ENCODE results near the gene CD300C.
A peak's percentile ranks its signal among the peaks of the same experiment; 100 is the strongest.
"Not testable (repeated sequence)": the region's sequence is repeated elsewhere in the genome, so short reads cannot be mapped to it uniquely, and the experiment has no call there.

Gene CD300C

GRCh38 chr17:74561586-74561985, 15.7 kb upstream of the CD300C start:
- Histone ChIP-seq H3K9me3 (ENCODE audit: insufficient read depth, low read length) (no peaks in the 10 kb centered on the region), H3K9ac (ENCODE audit: low read length) (peak overlapping the region; percentile 37; the same call in 1 of the 2 replicates), H3K27ac (ENCODE audit: low read length) (peak overlapping the region; percentile 17; the same call in 1 of the 2 replicates), H3K79me2 (ENCODE audit: low read length) (no peaks in the 10 kb centered on the region), H3K4me1 (ENCODE audit: low read length) (peaks cover 55% of the 10 kb centered on the region), H3K36me3 (replicated peaks; ENCODE audit: low read depth, low read length) (no peaks in the 10 kb centered on the region), H3K27me3 (ENCODE audit: low read depth, low read length) (0 out of 2 replicates have a peak, but pooled peaks cover 7% of the 10 kb centered on the region), H4K20me1 (ENCODE audit: insufficient read depth, low read length) (no peaks in the 10 kb centered on the region), H3K4me2 (ENCODE audit: low read length) (peak overlapping the region; percentile 61), H3K4me3 (ENCODE audit: low read length) (peak overlapping the region; percentile 19; the same call in 1 of the 2 replicates), H2AFZ (ENCODE audit: low read depth, low read length) (no peak overlapping the region)
- TF ChIP-seq EZH2phosphoT487 (IDR thresholded peaks at IDR 0.05; ENCODE audit: low read depth) (no peak), CTCF (IDR thresholded peaks at IDR 0.05; ENCODE audit: low read depth, low read length) (no peak)

- H3K4me1 ChIP-seq (ENCODE audit: low read length), result peaks cover 51% of the 10 kb centered on the region
- no peak overlapping the region for H2AFZ ChIP-seq (ENCODE audit: low read depth, low read length)
- peak overlapping the region; percentile 50 for H3K4me2 ChIP-seq (ENCODE audit: low read length)
- H3K9ac ChIP-seq (ENCODE audit: low read length), result peak overlapping the region; percentile 22; the same call in 1 of the 2 replicates
- H3K27ac ChIP-seq (ENCODE audit: low read length), result peak overlapping the region; percentile 73
- peak overlapping the region; percentile 28 for H3K4me3 ChIP-seq (ENCODE audit: low read length)
- no peak for TF ChIP-seq CTCF (IDR thresholded peaks at IDR 0.05; ENCODE audit: low read depth, low read length)
- H3K9me3 ChIP-seq (ENCODE audit: insufficient read depth, low read length), result no peaks in the 10 kb centered on the region
- H3K36me3 ChIP-seq (replicated peaks; ENCODE audit: low read depth, low read length), result no peaks in the 10 kb centered on the region
- H3K27me3 ChIP-seq (ENCODE audit: low read depth, low read length), result peaks cover 11% of the 10 kb centered on the region
- H4K20me1 ChIP-seq (ENCODE audit: insufficient read depth, low read length), result no peaks in the 10 kb centered on the region
- no peaks in the 10 kb centered on the region for H3K79me2 ChIP-seq (ENCODE audit: low read length)
Observed at GRCh38 chr17:74558882-74559519, 13.1 kb upstream of the CD300C start.

DNA sequence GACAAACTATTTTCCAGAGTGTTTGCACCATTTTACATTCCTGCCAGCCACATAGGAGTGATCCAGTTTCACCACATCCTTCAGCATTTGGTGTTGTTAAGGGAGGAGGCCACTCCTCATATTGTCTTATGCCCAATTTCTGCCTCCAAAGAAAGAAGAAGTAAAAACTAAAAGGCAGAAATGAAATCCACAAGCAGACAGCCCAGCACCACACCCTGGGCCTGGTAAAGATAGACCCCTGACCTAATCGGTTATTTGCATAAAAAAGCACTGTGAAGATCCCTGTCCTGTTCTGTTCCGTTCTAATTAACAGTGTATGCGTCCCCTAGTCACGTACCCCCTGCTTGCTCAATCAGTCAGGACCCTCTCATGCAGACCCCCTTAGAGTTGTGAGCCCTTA, 12.5 kb upstream of the CD300C start:
- H3K36me3 ChIP-seq (replicated peaks; ENCODE audit: low read depth, low read length); H3K9me3 ChIP-seq (ENCODE audit: insufficient read depth, low read length); H3K79me2 ChIP-seq (ENCODE audit: low read length); H2AFZ ChIP-seq (ENCODE audit: low read depth, low read length); H4K20me1 ChIP-seq (ENCODE audit: insufficient read depth, low read length): not testable (repeated sequence)
- Histone ChIP-seq H3K4me1 (ENCODE audit: low read length) (peaks cover 51% of the 10 kb centered on the region), H3K27me3 (ENCODE audit: low read depth, low read length) (peaks cover 15% of the 10 kb centered on the region), H3K4me3 (ENCODE audit: low read length) (peak overlapping the region; percentile 28; the same call in 1 of the 2 replicates), H3K9ac (ENCODE audit: low read length) (peak overlapping the region; percentile 22; the same call in 1 of the 2 replicates), H3K4me2 (ENCODE audit: low read length) (peak overlapping the region; percentile 50), H3K27ac (ENCODE audit: low read length) (peak overlapping the region; percentile 73)

DNA sequence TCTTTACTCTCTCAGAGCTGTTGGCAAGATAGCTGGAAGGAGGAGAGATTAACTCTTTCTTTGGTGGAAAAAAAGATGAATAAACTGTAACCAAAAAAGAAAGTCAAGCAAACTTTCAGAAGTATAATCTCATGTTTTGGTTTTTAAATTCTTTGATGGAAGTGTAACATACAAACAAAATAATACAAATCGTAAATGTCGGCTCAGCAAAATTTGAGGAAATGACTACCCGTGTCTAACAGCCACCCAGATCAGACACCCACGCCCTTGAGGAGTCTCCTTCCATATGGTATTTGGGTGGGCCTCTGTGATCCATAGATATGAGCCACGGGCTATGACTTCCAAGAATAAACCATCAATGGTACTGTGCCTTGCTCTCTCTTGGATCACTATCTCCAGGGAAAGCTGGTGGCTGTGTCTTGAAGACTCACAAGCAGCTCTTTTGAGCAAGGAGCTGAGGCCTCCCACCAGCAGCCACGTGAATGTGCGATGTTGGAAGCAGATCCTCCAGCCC, 9.6 kb upstream of the CD300C start:
- H3K27ac ChIP-seq (ENCODE audit: low read length), result no peak overlapping the region
- H3K9ac ChIP-seq (ENCODE audit: low read length), result no peak overlapping the region
- no peaks in the 10 kb centered on the region for H3K9me3 ChIP-seq (ENCODE audit: insufficient read depth, low read length)
- no peak overlapping the region for H3K4me3 ChIP-seq (ENCODE audit: low read length)
- no peak overlapping the region for H3K4me2 ChIP-seq (ENCODE audit: low read length)
- peaks cover 24% of the 10 kb centered on the region for H3K27me3 ChIP-seq (ENCODE audit: low read depth, low read length)
- no peak overlapping the region for H2AFZ ChIP-seq (ENCODE audit: low read depth, low read length)
- H3K4me1 ChIP-seq (ENCODE audit: low read length), result peaks cover 33% of the 10 kb centered on the region
- H3K36me3 ChIP-seq (replicated peaks; ENCODE audit: low read depth, low read length), result no peaks in the 10 kb centered on the region
- H3K79me2 ChIP-seq (ENCODE audit: low read length), result no peaks in the 10 kb centered on the region
- TF ChIP-seq CTCF (IDR thresholded peaks at IDR 0.05; ENCODE audit: low read depth, low read length), result no peak
- no peak for TF ChIP-seq EZH2phosphoT487 (IDR thresholded peaks at IDR 0.05; ENCODE audit: low read depth)
- H4K20me1 ChIP-seq (ENCODE audit: insufficient read depth, low read length), result no peaks in the 10 kb centered on the region

All from OCI-LY3 (cell line).